HepG2 (cell line): ENCODE data around the gene ESR1. TPM values are rescaled to one million over a fixed set of nuclear protein-coding genes. Genes with fewer than 3 reads are reported as not detected.
"Not testable (repeated sequence)": the region's sequence is repeated elsewhere in the genome, so short reads cannot be mapped to it uniquely, and the experiment has no call there.

Experiments
- ATAC-seq: fragments of 200-7000 bp; cut with Tn5 transposase; 3 replicates; pipeline ENCODE4 v1.9.1; 2020; ENCODE audit warnings: mild to moderate bottlenecking, moderate library complexity
- BruUV-seq: library from RNA; stranded (reverse); fragments of 400-500 nt; replicated peaks from 2 replicates; lab custom pipeline; 2021; lab: Mats Ljungman, UMichigan
- CTCF ChIA-PET: fragments of 300-600 bp; formaldehyde crosslinking; extraction: SDS; loops from one replicate; lab custom pipeline; 2021; ENCODE audit warnings: low total read pairs, inconsistent platforms, low intra/inter-chr PET ratio; lab: Yijun Ruan, JAX
- POLR2A ChIA-PET: fragments of 350-600 bp; sonication (Branson Sonifier 250); formaldehyde crosslinking; loops from one replicate; lab custom pipeline; 2020; ENCODE audit warnings: antibody characterized with exemption, inconsistent platforms; lab: Yijun Ruan, JAX
- DNase-seq: peaks from one replicate; pipeline ENCODE4 v3.0.0-alpha.2; 2015; ENCODE audit warnings: low spot score
- FAIRE-seq: peaks from 3 replicates; lab custom pipeline; 2011; peaks lifted over from hg19 to GRCh38; lab: Jason Lieb, UNC
- H2AFZ ChIP-seq: one replicate; pipeline ENCODE4 v1.6.1; 2011; ENCODE audit warnings: low read length, inconsistent platforms
- H3K27ac ChIP-seq: fragments of 300-600 bp; 3 replicates; pipeline ENCODE4 v1.8.0; 2011; ENCODE audit warnings: mixed run types, mild to moderate bottlenecking, mixed read lengths, low read length, inconsistent platforms; ENCODE audit not compliant: insufficient read depth; ENCODE audit errors: extremely low read length
- H3K27me3 ChIP-seq, 2 experiments: fragments of 200-600 bp in 1 of 2; 2 replicates in 1 of 2; 3 replicates in 1 of 2; pipeline versions ENCODE4 v1.6.0 to v1.8.0; 2011; ENCODE audit warnings: low read length in 2 of 2, mild to moderate bottlenecking in 2 of 2, moderate library complexity in 2 of 2, inconsistent platforms in 1 of 2; ENCODE audit not compliant: insufficient read depth in 2 of 2, control insufficient read depth in 1 of 2
- H3K36me3 ChIP-seq, 2 experiments: fragments of 200-600 bp in 1 of 2; replicated peaks in 1 of 2; 2 replicates in 1 of 2; 3 replicates in 1 of 2; pipeline versions ENCODE4 v1.5.1 to v1.8.0; 2011; ENCODE audit warnings: low read length in 2 of 2, inconsistent platforms in 1 of 2; ENCODE audit not compliant: insufficient read depth in 2 of 2, control insufficient read depth in 1 of 2
- H3K4me1 ChIP-seq: 2 replicates; pipeline ENCODE4 v1.5.1; 2012; ENCODE audit warnings: low read length, inconsistent platforms; ENCODE audit not compliant: insufficient read depth
- H3K4me2 ChIP-seq: 2 replicates; pipeline ENCODE4 v1.6.0; 2011; ENCODE audit warnings: low read depth, low read length, inconsistent platforms
- H3K4me3 ChIP-seq, 3 experiments: fragments of 200-600 bp in 1 of 3; sonication (generic), shearing (Covaris generic) in 1 of 3; replicated peaks in 1 of 3; 2 replicates each; pipeline ENCODE4 v1.5.1; 2011 to 2016; ENCODE audit warnings: low read length in 3 of 3, inconsistent platforms in 2 of 3, low read depth in 2 of 3, mild to moderate bottlenecking in 2 of 3, control low read depth in 1 of 3, mixed read lengths in 1 of 3; ENCODE audit not compliant: insufficient read depth in 1 of 3
- H3K79me2 ChIP-seq: one replicate; pipeline ENCODE4 v1.6.1; 2011; ENCODE audit warnings: low read length, inconsistent platforms; ENCODE audit not compliant: insufficient read depth
- H3K9ac ChIP-seq: 2 replicates; pipeline ENCODE4 v1.6.0; 2011; ENCODE audit warnings: mild to moderate bottlenecking, low read depth, low read length, inconsistent platforms; ENCODE audit not compliant: insufficient read depth
- H3K9me3 ChIP-seq: 2 replicates; pipeline ENCODE4 v1.5.1; 2012; ENCODE audit warnings: mild to moderate bottlenecking, low read length
- H4K20me1 ChIP-seq: 2 replicates; pipeline ENCODE4 v1.6.0; 2011; ENCODE audit warnings: inconsistent platforms, mild to moderate bottlenecking, low read length, moderate library complexity; ENCODE audit not compliant: insufficient read depth
- HNRNPK ChIP-seq: fragments of 200-400 bp; formaldehyde crosslinking; IDR thresholded peaks from 2 replicates; pipeline ENCODE4 v1.6.1; 2018; ENCODE audit warnings: low read length, low read depth, moderate library complexity, mild to moderate bottlenecking; ENCODE audit not compliant: poor library complexity, severe bottlenecking
- MTF1 ChIP-seq: sonication (generic); formaldehyde crosslinking; IDR thresholded peaks from 2 replicates; pipeline ENCODE4 v1.5.0; 2020; ENCODE audit warnings: missing genetic modification reagents
- WGBS: methylation state at CpG from one replicate; pipeline ENCODE4 v1.1.6; 2017; ENCODE audit warnings: low lambda C conversion rate; 5-methylcytosine and 5-hydroxymethylcytosine counted together
- in situ Hi-C: cut with HindIII; loops from 2 replicates; pipeline ENCODE4 v1.10.0; 2017; ENCODE audit warnings: low pct_unique_long_range_greater_than_20kb; ENCODE audit not compliant: extremely low pct_ligation_motif_present
- intact Hi-C: fragments of 100-400 bp; cut with micrococcal nuclease; formaldehyde crosslinking; loops from one replicate; pipeline ENCODE4 v1.10.0; 2022; ENCODE audit not compliant: unreplicated experiment
- polyA plus RNA-seq, 8 experiments: library from polyadenylated mRNA; depleted of rRNA in 3 of 8; stranded (reverse) in 7 of 8; unstranded in 1 of 8; fragments of >200 nt; fragmentation: Illumina TruSeq in 4 of 8; extraction: Trizol in 4 of 8; gene quantifications; 2 replicates each; pipeline versions ENCODE4 v1.2.1 to v1.2.3, GENCODE V29; 2011 to 2016; ENCODE audit warnings: low read depth in 4 of 8, missing spikeins in 1 of 8, mixed read lengths in 1 of 8; ENCODE audit not compliant: insufficient read depth in 1 of 8
- total RNA-seq, 5 experiments: library from RNA; depleted of rRNA; stranded (reverse); fragments of >200 nt; fragmentation: Illumina TruSeq; extraction: Trizol; gene quantifications; 2 replicates each; pipeline ENCODE4 v1.2.3, GENCODE V29; 2016; ENCODE audit warnings: low read depth in 1 of 5

The ESR1 gene
- total and polyA plus RNA-seq, 2 of the 13 experiments (the other 11 are each of a cell fraction or from before 2014, with no cell fraction given) = not detected

DNA sequence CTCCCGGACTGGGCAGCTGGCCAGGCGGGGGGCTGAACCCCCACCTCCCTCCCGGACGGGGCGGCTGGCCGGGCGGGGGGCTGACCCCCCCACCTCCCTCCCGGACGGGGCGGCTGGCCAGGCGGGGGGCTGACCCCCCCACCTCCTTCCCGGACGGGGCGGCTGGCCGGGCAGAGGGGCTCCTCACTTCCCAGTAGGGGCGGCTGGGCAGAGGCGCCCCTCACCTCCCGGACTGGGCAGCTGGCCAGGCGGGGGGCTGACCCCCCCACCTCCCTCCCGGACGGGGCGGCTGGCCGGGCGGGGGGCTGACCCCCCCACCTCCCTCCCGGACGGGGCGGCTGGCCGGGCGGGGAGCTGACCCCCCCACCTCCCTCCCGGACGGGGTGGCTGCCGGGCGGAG, 91.7 kb downstream of the ESR1 start:
- intact Hi-C loops, FAIRE-seq: not testable (repeated sequence)

GRCh38 chr6:151899796-151900195, 92.3 kb downstream of the ESR1 start:
- H3K27ac ChIP-seq, CTCF ChIA-PET, POLR2A ChIA-PET, DNase-seq, H3K9me3 ChIP-seq, H3K9ac ChIP-seq, H3K4me1 ChIP-seq, H3K4me2 ChIP-seq, H3K36me3 ChIP-seq, intact Hi-C loops, H2AFZ ChIP-seq, H3K27me3 ChIP-seq, ATAC-seq, in situ Hi-C loops, BruUV-seq, H3K4me3 ChIP-seq, H3K79me2 ChIP-seq, H4K20me1 ChIP-seq, FAIRE-seq: not testable (repeated sequence)
- WGBS = 48% methylated on average over 9 of the region's 15 CpGs

More for the DNA sequence above, 91.7 kb downstream of the ESR1 start:
- H3K27me3 ChIP-seq, H2AFZ ChIP-seq, H3K9ac ChIP-seq, in situ Hi-C loops, H3K4me3 ChIP-seq, POLR2A ChIA-PET, ATAC-seq, CTCF ChIA-PET, BruUV-seq, H3K4me2 ChIP-seq, H3K79me2 ChIP-seq, H3K27ac ChIP-seq, H3K4me1 ChIP-seq, H3K36me3 ChIP-seq, H3K9me3 ChIP-seq, DNase-seq, H4K20me1 ChIP-seq: not testable (repeated sequence)
- WGBS = 92% methylated on average over 4 of the region's 33 CpGs

DNA sequence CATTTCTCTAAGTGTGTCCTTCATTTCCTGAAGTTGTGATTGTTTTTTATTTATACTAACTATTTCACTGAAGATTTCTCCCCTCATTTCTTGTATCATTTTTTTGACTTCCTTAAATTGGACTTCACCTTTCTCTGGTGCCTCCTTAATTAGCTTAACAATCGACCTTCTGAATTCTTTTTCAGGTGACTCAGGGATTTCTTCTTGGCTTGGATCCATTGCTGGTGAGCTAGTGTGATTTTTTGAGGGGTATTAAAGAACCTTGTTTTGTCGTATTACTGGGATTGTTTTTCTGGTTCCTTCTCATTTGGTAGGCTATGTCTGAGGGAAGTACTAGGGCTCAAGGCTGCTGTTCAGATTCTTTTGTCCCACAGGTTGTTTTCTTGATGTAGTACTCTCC, 92.8 kb downstream of the ESR1 start:
- H3K79me2 ChIP-seq = no peaks in the 10 kb centered on the region
- peaks cover 0 to 2% of the 10 kb centered on the region in 2 experiments; a peak in 2 of 5 replicates for H3K27me3 ChIP-seq
- ChIA-PET POLR2A (no interaction called here), CTCF (no interaction called here)
- DNase-seq (no peak), ATAC-seq (no peak), FAIRE-seq (no peak)
- in situ Hi-C loops (no loop called here), intact Hi-C loops (no loop called here)
- 9% methylated on average over 2 of the region's 2 CpGs for WGBS
- no peak overlapping the region for H3K4me2 ChIP-seq
- H2AFZ ChIP-seq = no peak overlapping the region
- no peaks in the 10 kb centered on the region for H3K9me3 ChIP-seq
- H4K20me1 ChIP-seq = no peaks in the 10 kb centered on the region
- no peak for TF ChIP-seq HNRNPK
- TF ChIP-seq MTF1 (CRISPR knock-in tag) = no peak
- H3K36me3 ChIP-seq = no peaks in the 10 kb centered on the region
- H3K4me1 ChIP-seq = peaks cover 7% of the 10 kb centered on the region; the same call in 1 of the 2 replicates
- H3K9ac ChIP-seq = no peak overlapping the region
- no peak overlapping the region for H3K27ac ChIP-seq
- H3K4me3 ChIP-seq = no peak overlapping the region
- BruUV-seq = no TSS peak
